Colonic mucosa (tissue), 4 donors: Measurements from ENCODE around the gene CHRDL2. TPM values are rescaled to one million over a fixed set of nuclear protein-coding genes. Genes with fewer than 3 reads are reported as not detected.

Experiments
- DNase-seq: peaks from one replicate; pipeline ENCODE4 v3.0.0-alpha.2; 2020
- H3K27ac ChIP-seq: fragments of 200-600 bp; one replicate; pipeline ENCODE4 v1.8.0; 2021
- H3K27me3 ChIP-seq: fragments of 200-600 bp; one replicate; pipeline ENCODE4 v1.8.0; 2021
- H3K36me3 ChIP-seq: fragments of 200-600 bp; one replicate; pipeline ENCODE4 v1.8.0; 2021
- H3K4me1 ChIP-seq: fragments of 200-600 bp; one replicate; pipeline ENCODE4 v1.8.0; 2021; ENCODE audit warnings: mild to moderate bottlenecking
- H3K4me3 ChIP-seq: fragments of 200-600 bp; one replicate; pipeline ENCODE4 v1.8.0; 2021
- H3K9ac ChIP-seq, 2 donors: one replicate each; pipeline ENCODE4 v1.7.0; 2013; ENCODE audit warnings: control low read depth in 2 of 2, low read depth in 2 of 2, low read length in 2 of 2
- H3K9me3 ChIP-seq: fragments of 200-600 bp; one replicate; pipeline ENCODE4 v1.8.0; 2021
- intact Hi-C: fragments of 100-400 bp; cut with DNase I; formaldehyde crosslinking; loops from one replicate; pipeline ENCODE4 v1.14.1; 2022
- total RNA-seq, 2 donors: library from RNA; stranded (reverse); fragmentation: NEBNext Ultra II Directional in 1 of 2; extraction: Animal tissue kit (Norgen Biotek cat#: 25700) in 1 of 2; gene quantifications; one replicate each; pipeline ENCODE4 v1.2.1, GENCODE V29; 2021
- TF ChIP-seq, protein P1 (sequence below): fragments of 200-600 bp; IDR thresholded peaks from one replicate; pipeline ENCODE4 v1.8.0; 2022; ENCODE audit warnings: antibody characterized with exemption, mild to moderate bottlenecking
- donor health status: healthy.
- donor health status: DM: no; HTN: no; CAD: no.
- donor health status: DM: no; HTN: no; CAD: no.

The CHRDL2 gene
- total RNA-seq, 2 donors from 2014 or later = 0.42 to 26.5 TPM

DNA sequence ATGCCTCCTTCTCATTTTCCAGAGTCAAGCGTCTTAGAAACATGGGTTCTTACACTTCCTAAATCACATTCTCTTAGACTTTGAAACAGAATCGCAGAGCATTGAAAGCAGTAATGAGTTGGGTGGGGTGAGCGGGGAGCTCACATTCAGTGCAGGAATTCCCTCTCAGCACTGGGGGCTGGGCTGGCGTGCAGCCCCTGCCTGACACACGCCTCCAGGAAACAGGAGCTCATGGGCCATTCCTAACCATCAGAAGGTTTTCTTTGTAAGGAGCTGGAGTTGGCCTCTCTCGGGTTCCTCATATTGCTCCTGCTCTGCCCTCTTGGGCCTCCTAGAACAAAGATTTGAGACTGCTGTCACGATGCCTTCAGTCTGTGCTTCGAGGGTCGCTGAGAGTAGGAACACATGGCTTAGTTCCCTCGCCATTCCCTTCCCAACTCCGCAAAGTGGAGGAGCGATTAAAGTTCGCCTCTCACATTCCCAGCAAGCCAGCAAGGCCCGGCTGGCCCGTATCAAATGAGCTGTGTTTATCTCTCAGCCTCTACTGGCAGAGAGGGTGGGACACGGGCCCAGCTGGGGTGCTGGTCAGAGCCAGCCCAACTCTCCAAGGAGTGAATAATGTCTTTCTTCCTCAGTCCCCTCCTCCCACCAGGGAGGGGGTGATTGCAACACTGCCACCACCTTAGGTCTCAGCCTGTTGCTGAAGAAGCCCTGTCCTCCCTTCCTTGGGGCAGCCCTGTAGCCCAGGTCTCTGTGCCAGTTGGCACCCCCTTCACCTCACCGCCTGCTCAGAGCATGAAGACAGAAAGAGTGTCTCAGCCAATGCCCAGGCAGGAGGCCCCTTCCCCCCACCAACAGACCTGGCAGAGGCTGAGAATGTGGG is 10.4 kb downstream of the CHRDL2 start:
- intact Hi-C loops = loop anchor here (10.0 kb wide), 1 partner anchor 86 kb away; no protein-coding TSS in a partner anchor
- Histone ChIP-seq H3K4me1 (no peaks in the 10 kb centered on the region), H3K36me3 (no peaks in the 10 kb centered on the region), H3K4me3 (no peak overlapping the region), H3K9ac (no peak overlapping the region), H3K27me3 (no peaks in the 10 kb centered on the region), H3K9me3 (no peaks in the 10 kb centered on the region), H3K27ac (peak overlapping the region; percentile 52)
- TF ChIP-seq, protein P1, sequence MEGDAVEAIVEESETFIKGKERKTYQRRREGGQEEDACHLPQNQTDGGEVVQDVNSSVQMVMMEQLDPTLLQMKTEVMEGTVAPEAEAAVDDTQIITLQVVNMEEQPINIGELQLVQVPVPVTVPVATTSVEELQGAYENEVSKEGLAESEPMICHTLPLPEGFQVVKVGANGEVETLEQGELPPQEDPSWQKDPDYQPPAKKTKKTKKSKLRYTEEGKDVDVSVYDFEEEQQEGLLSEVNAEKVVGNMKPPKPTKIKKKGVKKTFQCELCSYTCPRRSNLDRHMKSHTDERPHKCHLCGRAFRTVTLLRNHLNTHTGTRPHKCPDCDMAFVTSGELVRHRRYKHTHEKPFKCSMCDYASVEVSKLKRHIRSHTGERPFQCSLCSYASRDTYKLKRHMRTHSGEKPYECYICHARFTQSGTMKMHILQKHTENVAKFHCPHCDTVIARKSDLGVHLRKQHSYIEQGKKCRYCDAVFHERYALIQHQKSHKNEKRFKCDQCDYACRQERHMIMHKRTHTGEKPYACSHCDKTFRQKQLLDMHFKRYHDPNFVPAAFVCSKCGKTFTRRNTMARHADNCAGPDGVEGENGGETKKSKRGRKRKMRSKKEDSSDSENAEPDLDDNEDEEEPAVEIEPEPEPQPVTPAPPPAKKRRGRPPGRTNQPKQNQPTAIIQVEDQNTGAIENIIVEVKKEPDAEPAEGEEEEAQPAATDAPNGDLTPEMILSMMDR = no peak
- peak; percentile 66 for DNase-seq

DNA sequence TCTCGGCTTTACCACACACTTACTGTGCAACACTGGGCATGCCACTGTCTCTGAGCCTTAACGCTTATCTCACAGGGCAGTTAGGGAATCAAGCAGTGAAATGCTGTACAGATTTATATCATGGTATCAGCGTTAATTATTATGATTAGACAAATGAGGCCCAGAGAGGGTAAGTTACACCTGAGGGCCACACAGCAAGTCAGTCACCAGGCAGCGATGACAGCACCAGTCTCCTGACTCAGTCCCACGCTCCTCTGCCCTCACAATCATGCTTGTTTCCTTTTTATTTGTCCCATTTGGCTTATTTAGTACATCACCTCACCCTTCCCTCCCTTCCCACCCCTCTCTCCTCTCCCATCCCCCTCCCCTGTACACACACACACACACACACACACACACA is 12.2 kb downstream of the CHRDL2 start:
- DNase-seq = no peak
- TF ChIP-seq, protein P1 = no peak
- H3K9me3 ChIP-seq = no peaks in the 10 kb centered on the region
- H3K9ac ChIP-seq = no peak overlapping the region
- no peak overlapping the region for H3K4me3 ChIP-seq
- H3K27ac ChIP-seq = no peak overlapping the region
- no peaks in the 10 kb centered on the region for H3K27me3 ChIP-seq
- no peaks in the 10 kb centered on the region for H3K4me1 ChIP-seq
- H3K36me3 ChIP-seq = no peaks in the 10 kb centered on the region
- intact Hi-C loops = no loop called here

DNA sequence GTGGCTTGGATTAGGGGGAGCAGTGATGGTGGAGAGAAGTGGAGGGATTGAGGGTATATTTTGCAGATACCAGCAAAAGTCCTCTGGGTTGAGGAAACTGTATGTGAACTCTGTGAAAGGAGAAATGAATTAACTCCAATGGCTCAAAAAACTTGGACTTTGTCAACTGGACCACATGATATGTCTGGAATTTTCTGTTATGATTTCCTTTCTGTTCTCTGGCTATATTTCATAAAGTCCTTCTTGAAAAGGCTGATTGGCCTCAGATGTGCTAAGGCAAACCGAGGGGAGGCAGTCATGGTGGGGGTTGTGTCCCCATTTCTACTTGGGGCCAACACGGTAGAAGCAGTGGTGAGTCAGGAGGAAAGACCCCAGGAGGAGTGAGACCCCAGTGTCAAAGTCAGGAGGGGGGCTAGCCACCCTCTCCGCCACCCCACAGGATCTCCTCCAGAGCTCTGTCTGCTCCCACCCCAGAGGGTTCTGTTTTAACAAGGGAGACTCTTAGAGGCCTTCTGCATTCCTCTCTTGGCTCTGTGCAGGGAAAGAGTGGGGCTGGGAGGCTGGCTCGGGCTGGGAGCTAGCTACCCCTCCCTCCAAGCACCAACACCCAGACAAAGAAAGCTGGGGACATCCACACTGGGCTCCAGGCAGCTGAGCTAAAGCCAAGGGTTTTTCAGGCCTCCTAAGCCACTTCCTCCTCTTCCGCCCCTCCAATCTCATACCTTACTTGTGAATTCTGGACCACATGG is 13.8 kb downstream of the CHRDL2 start:
- TF ChIP-seq, protein P1 = no peak
- no peak for DNase-seq
- Histone ChIP-seq H3K27ac (no peak overlapping the region), H3K9ac (no peak overlapping the region), H3K9me3 (no peaks in the 10 kb centered on the region), H3K4me3 (no peak overlapping the region), H3K27me3 (no peaks in the 10 kb centered on the region), H3K36me3 (no peaks in the 10 kb centered on the region), H3K4me1 (no peaks in the 10 kb centered on the region)
- intact Hi-C loops = no loop called here

DNA sequence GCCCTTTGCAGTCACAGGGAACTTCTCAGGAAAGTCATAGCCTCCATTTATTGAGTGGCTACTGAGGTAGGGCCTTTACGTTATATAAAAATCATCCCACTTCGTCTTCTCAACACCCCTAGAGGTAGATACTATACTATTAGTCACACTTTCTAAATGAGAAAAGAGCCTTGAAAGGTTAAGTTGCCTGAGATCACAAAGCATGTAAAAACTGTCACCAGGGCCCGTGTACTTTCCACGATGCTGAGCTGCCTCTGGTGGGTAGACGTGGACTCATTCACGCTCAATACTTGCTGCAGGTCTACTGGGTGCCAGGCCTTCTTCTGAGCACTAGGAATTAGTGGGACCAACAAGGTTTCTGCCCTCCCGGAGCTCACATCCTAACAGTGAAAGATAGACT is 16.3 kb downstream of the CHRDL2 start:
- Histone ChIP-seq H3K9me3 (no peaks in the 10 kb centered on the region), H3K4me1 (no peaks in the 10 kb centered on the region), H3K36me3 (no peaks in the 10 kb centered on the region), H3K27ac (no peak overlapping the region), H3K9ac (no peak overlapping the region), H3K27me3 (no peaks in the 10 kb centered on the region), H3K4me3 (no peak overlapping the region)
- intact Hi-C loops = no loop called here
- TF ChIP-seq, protein P1 = no peak
- DNase-seq = no peak

DNA sequence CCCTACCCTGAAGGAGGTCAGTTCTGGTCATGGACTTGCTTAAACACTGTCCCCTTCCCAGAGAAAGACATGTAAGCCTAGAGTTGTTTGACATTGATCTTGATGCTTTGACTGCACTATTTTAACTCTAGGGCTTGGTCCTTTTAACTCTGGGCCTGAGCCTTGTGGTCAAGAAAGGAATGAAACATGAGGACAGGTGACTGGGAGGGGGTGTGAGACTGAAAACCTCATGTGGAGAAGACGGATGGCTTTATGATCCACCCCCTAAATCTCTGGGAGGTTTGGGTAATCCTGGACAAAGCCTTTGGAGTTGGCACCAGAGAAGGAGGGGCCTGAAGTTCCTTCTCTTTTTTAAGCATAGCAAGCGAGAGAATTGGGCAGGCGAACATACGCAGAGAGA is 17.5 kb downstream of the CHRDL2 start:
- Histone ChIP-seq H3K9me3 (no peaks in the 10 kb centered on the region), H3K4me3 (no peak overlapping the region), H3K27ac (no peak overlapping the region), H3K4me1 (no peaks in the 10 kb centered on the region), H3K27me3 (no peaks in the 10 kb centered on the region), H3K9ac (no peak overlapping the region), H3K36me3 (no peaks in the 10 kb centered on the region)
- no peak for DNase-seq
- intact Hi-C loops = no loop called here
- TF ChIP-seq, protein P1 = no peak
